Measurements from ENCODE around the gene NPAS3. TPM values are rescaled to one million over a fixed set of nuclear protein-coding genes. Genes with fewer than 3 reads are reported as not detected.

Gene NPAS3
- total RNA-seq, 2 experiments from 2014 or later = not detected

GRCh38 chr14:33580231-33580749 is 641.6 kb downstream of the NPAS3 start:
- no peak for DNase-seq

DNA sequence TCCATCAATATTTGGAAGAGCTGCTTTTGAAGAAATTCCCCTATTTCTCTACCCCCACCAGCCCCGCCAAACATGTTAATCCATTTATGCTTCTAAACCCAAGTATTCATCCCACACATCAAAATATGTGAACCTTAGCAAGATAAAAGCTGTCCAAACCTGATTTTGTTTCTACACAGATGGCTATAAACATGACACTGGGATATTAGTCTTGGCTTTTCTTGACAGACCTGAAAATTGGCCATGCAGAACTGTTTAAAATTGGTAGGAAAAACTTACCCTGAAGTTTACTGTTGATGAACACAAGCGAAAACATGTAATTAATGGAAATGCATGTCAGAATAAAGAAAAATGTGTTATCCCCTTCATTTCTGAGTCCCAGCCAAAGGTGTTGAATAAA is 642.2 kb downstream of the NPAS3 start:
- Mint-ChIP-seq H3K9me3 (ENCODE audit: insufficient read depth) (no peaks in the 10 kb centered on the region), H3K27me3 (ENCODE audit: low read depth) (no peaks in the 10 kb centered on the region), H3K4me1 (ENCODE audit: low read depth) (no peaks in the 10 kb centered on the region), H3K4me3 (no peak overlapping the region), H3K36me3 (ENCODE audit: low read depth) (no peaks in the 10 kb centered on the region), H3K27ac (no peak overlapping the region)
- DNase-seq (no peak), ATAC-seq (no peak)
- POLR2A ChIA-PET = no interaction called here
- CTCF ChIA-PET = no interaction called here

More at GRCh38 chr14:33580231-33580749, 641.6 kb downstream of the NPAS3 start:
- no peak for ATAC-seq
- Mint-ChIP-seq H3K9me3 (ENCODE audit: insufficient read depth) (no peaks in the 10 kb centered on the region), H3K4me1 (ENCODE audit: low read depth) (no peaks in the 10 kb centered on the region), H3K36me3 (ENCODE audit: low read depth) (no peaks in the 10 kb centered on the region), H3K27me3 (ENCODE audit: low read depth) (no peaks in the 10 kb centered on the region), H3K4me3 (no peak overlapping the region), H3K27ac (no peak overlapping the region)
- POLR2A ChIA-PET = no interaction called here
- CTCF ChIA-PET = no interaction called here

- Mint-ChIP-seq H3K4me1 (ENCODE audit: low read depth) (no peaks in the 10 kb centered on the region), H3K9me3 (ENCODE audit: insufficient read depth) (no peaks in the 10 kb centered on the region), H3K36me3 (ENCODE audit: low read depth) (no peaks in the 10 kb centered on the region), H3K4me3 (no peak overlapping the region), H3K27me3 (ENCODE audit: low read depth) (no peaks in the 10 kb centered on the region), H3K27ac (no peak overlapping the region)
- POLR2A ChIA-PET = no interaction called here
- CTCF ChIA-PET = no interaction called here
- ATAC-seq (no peak), DNase-seq (no peak)
Observed at GRCh38 chr14:33584697-33585096, 646.0 kb downstream of the NPAS3 start.

- no peak overlapping the region for H3K27ac Mint-ChIP-seq
- ChIA-PET POLR2A (no interaction called here), CTCF (no interaction called here)
- H3K36me3 Mint-ChIP-seq (ENCODE audit: low read depth) = no peaks in the 10 kb centered on the region
- no peaks in the 10 kb centered on the region for H3K9me3 Mint-ChIP-seq (ENCODE audit: insufficient read depth)
- no peaks in the 10 kb centered on the region for H3K27me3 Mint-ChIP-seq (ENCODE audit: low read depth)
- H3K4me3 Mint-ChIP-seq = no peak overlapping the region
- no peak for ATAC-seq
- DNase-seq = no peak
- H3K4me1 Mint-ChIP-seq (ENCODE audit: low read depth) = no peaks in the 10 kb centered on the region
Observed at GRCh38 chr14:33586806-33587205, 648.1 kb downstream of the NPAS3 start.

- no peak overlapping the region for H3K4me3 Mint-ChIP-seq
- ChIA-PET POLR2A (interaction anchor here (0.6 kb wide), 1 partner anchor 146 kb away, joined by 3 read pairs; no protein-coding TSS in a partner anchor), CTCF (no interaction called here)
- no peaks in the 10 kb centered on the region for H3K27me3 Mint-ChIP-seq (ENCODE audit: low read depth)
- ATAC-seq (no peak), DNase-seq (no peak)
- H3K36me3 Mint-ChIP-seq (ENCODE audit: low read depth) = no peaks in the 10 kb centered on the region
- no peak overlapping the region for H3K27ac Mint-ChIP-seq
- no peaks in the 10 kb centered on the region for H3K9me3 Mint-ChIP-seq (ENCODE audit: insufficient read depth)
- H3K4me1 Mint-ChIP-seq (ENCODE audit: low read depth) = no peaks in the 10 kb centered on the region
Observed at GRCh38 chr14:33587791-33588190, 649.1 kb downstream of the NPAS3 start.

- POLR2A ChIA-PET = no interaction called here
- H3K27me3 Mint-ChIP-seq (ENCODE audit: low read depth) = no peaks in the 10 kb centered on the region
Observed at GRCh38 chr14:33588771-33589170, 650.1 kb downstream of the NPAS3 start.

GRCh38 chr14:33589334-33589733 is 650.7 kb downstream of the NPAS3 start:
- DNase-seq (no peak), ATAC-seq (no peak)
- no peaks in the 10 kb centered on the region for H3K27me3 Mint-ChIP-seq (ENCODE audit: low read depth)
- no peaks in the 10 kb centered on the region for H3K9me3 Mint-ChIP-seq (ENCODE audit: insufficient read depth)
- POLR2A ChIA-PET = no interaction called here
- H3K27ac Mint-ChIP-seq = no peak overlapping the region
- no peaks in the 10 kb centered on the region for H3K36me3 Mint-ChIP-seq (ENCODE audit: low read depth)
- H3K4me1 Mint-ChIP-seq (ENCODE audit: low read depth) = no peaks in the 10 kb centered on the region
- H3K4me3 Mint-ChIP-seq = no peak overlapping the region
- CTCF ChIA-PET = no interaction called here

More at GRCh38 chr14:33588771-33589170, 650.1 kb downstream of the NPAS3 start:
- no peaks in the 10 kb centered on the region for H3K36me3 Mint-ChIP-seq (ENCODE audit: low read depth)
- no peaks in the 10 kb centered on the region for H3K4me1 Mint-ChIP-seq (ENCODE audit: low read depth)
- no peak for ATAC-seq
- no peak overlapping the region for H3K4me3 Mint-ChIP-seq
- H3K9me3 Mint-ChIP-seq (ENCODE audit: insufficient read depth) = no peaks in the 10 kb centered on the region
- CTCF ChIA-PET = no interaction called here
- no peak overlapping the region for H3K27ac Mint-ChIP-seq
- DNase-seq = no peak

GRCh38 chr14:33590891-33591630 is 652.4 kb downstream of the NPAS3 start:
- no peak for DNase-seq
- Mint-ChIP-seq H3K27me3 (ENCODE audit: low read depth) (no peaks in the 10 kb centered on the region), H3K4me1 (ENCODE audit: low read depth) (no peaks in the 10 kb centered on the region), H3K9me3 (ENCODE audit: insufficient read depth) (no peaks in the 10 kb centered on the region), H3K4me3 (no peak overlapping the region), H3K36me3 (ENCODE audit: low read depth) (no peaks in the 10 kb centered on the region), H3K27ac (no peak overlapping the region)
- CTCF ChIA-PET = no interaction called here
- POLR2A ChIA-PET = no interaction called here
- ATAC-seq = no peak

- Mint-ChIP-seq H3K4me1 (ENCODE audit: low read depth) (no peaks in the 10 kb centered on the region), H3K27ac (no peak overlapping the region), H3K9me3 (ENCODE audit: insufficient read depth) (no peaks in the 10 kb centered on the region), H3K27me3 (ENCODE audit: low read depth) (no peaks in the 10 kb centered on the region), H3K4me3 (no peak overlapping the region), H3K36me3 (ENCODE audit: low read depth) (no peaks in the 10 kb centered on the region)
- DNase-seq = no peak
- CTCF ChIA-PET = no interaction called here
- ATAC-seq = no peak
- POLR2A ChIA-PET = no interaction called here
Observed at GRCh38 chr14:33592297-33592696, 653.6 kb downstream of the NPAS3 start.

DNA sequence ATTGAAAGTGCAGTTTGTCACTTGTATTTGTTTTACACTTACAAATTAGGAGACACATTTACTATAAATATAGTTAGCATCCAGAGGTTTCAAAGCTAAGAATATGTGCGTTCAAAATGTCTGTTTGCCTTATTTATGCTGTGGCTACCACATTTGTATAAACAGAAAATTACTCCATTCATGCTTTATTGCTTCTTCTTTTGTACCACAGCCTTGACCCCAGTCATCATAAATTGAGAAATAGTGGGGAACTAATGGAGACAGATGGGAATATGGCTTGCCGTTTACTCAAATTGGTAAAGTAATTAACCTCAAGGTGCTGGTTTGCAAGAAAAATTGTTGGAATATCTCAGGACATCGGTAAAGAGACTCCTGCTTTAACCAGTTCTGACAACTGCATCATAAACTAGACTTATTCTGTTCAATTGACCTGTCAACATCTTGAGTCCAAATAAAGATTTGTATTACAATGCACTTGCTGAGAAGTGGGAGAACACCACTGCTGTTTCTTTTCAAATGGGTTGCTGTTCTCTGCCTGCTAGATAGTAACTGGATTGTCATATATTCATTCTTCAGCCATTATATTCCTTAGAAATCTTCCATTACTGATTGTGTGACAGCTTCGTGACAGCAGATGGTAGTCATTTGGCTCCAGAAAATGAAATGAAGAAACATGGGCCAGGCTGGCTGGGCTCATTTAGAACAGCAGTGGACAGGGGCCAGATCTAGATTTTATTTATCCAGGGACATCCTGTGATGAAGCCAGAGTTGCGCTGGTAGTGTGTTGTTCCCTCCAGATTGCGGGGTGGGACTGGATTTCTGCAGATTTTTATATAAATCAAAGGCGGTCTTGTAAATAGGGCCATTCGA is 657.8 kb downstream of the NPAS3 start:
- ATAC-seq (no peak), DNase-seq (no peak)
- no peaks in the 10 kb centered on the region for H3K9me3 Mint-ChIP-seq (ENCODE audit: insufficient read depth)
- H3K27ac Mint-ChIP-seq = no peak overlapping the region
- H3K27me3 Mint-ChIP-seq (ENCODE audit: low read depth) = no peaks in the 10 kb centered on the region
- POLR2A ChIA-PET = no interaction called here
- no peaks in the 10 kb centered on the region for H3K4me1 Mint-ChIP-seq (ENCODE audit: low read depth)
- H3K4me3 Mint-ChIP-seq = no peak overlapping the region
- CTCF ChIA-PET = no interaction called here
- H3K36me3 Mint-ChIP-seq (ENCODE audit: low read depth) = no peaks in the 10 kb centered on the region

GRCh38 chr14:33598582-33598981 is 659.9 kb downstream of the NPAS3 start:
- no peaks in the 10 kb centered on the region for H3K36me3 Mint-ChIP-seq (ENCODE audit: low read depth)
- POLR2A ChIA-PET = no interaction called here
- H3K27me3 Mint-ChIP-seq (ENCODE audit: low read depth) = no peaks in the 10 kb centered on the region
- H3K4me1 Mint-ChIP-seq (ENCODE audit: low read depth) = no peaks in the 10 kb centered on the region
- no peak for DNase-seq
- no peak overlapping the region for H3K4me3 Mint-ChIP-seq
- no peak overlapping the region for H3K27ac Mint-ChIP-seq
- CTCF ChIA-PET = no interaction called here
- ATAC-seq = no peak
- no peaks in the 10 kb centered on the region for H3K9me3 Mint-ChIP-seq (ENCODE audit: insufficient read depth)

GRCh38 chr14:33602396-33602795 is 663.7 kb downstream of the NPAS3 start:
- Mint-ChIP-seq H3K36me3 (ENCODE audit: low read depth) (no peaks in the 10 kb centered on the region), H3K4me3 (no peak overlapping the region), H3K27ac (no peak overlapping the region), H3K27me3 (ENCODE audit: low read depth) (no peaks in the 10 kb centered on the region), H3K4me1 (ENCODE audit: low read depth) (no peaks in the 10 kb centered on the region), H3K9me3 (ENCODE audit: insufficient read depth) (no peaks in the 10 kb centered on the region)
- ChIA-PET CTCF (no interaction called here), POLR2A (no interaction called here)
- ATAC-seq (no peak), DNase-seq (no peak)

All from activated CD8-positive, alpha-beta T cell treated with anti-CD3 and anti-CD28 coated beads, Interleukin-2, amount 10 ng/mL, durations not matched to agents 7 days and 5 days (primary cell).